Upper lobe of left lung (tissue), 6 donors: Measurements from ENCODE around the gene CCT4. TPM values are rescaled to one million over a fixed set of nuclear protein-coding genes. Genes with fewer than 3 reads are reported as not detected.
"Not testable (repeated sequence)": the region's sequence is repeated elsewhere in the genome, so short reads cannot be mapped to it uniquely, and the experiment has no call there.

ENCODE experiments used
- ATAC-seq, 2 donors: fragments of 200-7000 bp; cut with Tn5 transposase; one replicate each; pipeline ENCODE4 v1.9.1; 2022; ENCODE audit warnings: mild to moderate bottlenecking in 2 of 2, moderate library complexity in 2 of 2; ENCODE audit not compliant: low FRiP score in 2 of 2
- DNase-seq, 2 donors: peaks; one replicate each; pipeline ENCODE4 v3.0.0-alpha.2; 2019 to 2020
- H3K27ac ChIP-seq, 4 donors: fragments of 200-600 bp; sonication (generic); one replicate each; pipeline ENCODE4 v1.5.1; 2016 to 2019
- H3K27me3 ChIP-seq, 4 donors: fragments of 200-600 bp; sonication (generic); one replicate each; pipeline ENCODE4 v1.5.1; 2017 to 2019
- H3K36me3 ChIP-seq, 4 donors: fragments of 200-600 bp; sonication (generic); one replicate each; pipeline ENCODE4 v1.5.1; 2016 to 2019
- H3K4me1 ChIP-seq, 4 donors: fragments of 200-600 bp; sonication (generic); one replicate each; pipeline ENCODE4 v1.5.1; 2018 to 2019
- H3K4me3 ChIP-seq, 4 donors: fragments of 200-600 bp; sonication (generic); one replicate each; pipeline ENCODE4 v1.5.1; 2017 to 2019; ENCODE audit warnings: mild to moderate bottlenecking in 2 of 4, moderate library complexity in 1 of 4
- H3K9me3 ChIP-seq, 4 donors: fragments of 200-600 bp; sonication (generic); one replicate each; pipeline ENCODE4 v1.5.1; 2018 to 2019
- CTCF ChIP-seq, 6 experiments: fragments of 450-650 bp in 4 of 6; fragments of 200-600 bp in 2 of 6; sonication (generic) in 2 of 6; IDR thresholded peaks; one replicate each; pipeline ENCODE4 v1.5.1; 2016 to 2019; ENCODE audit warnings: antibody characterized with exemption in 6 of 6
- EP300 ChIP-seq, 4 donors: sonication (generic); formaldehyde crosslinking; IDR thresholded peaks; one replicate each; pipeline ENCODE4 v1.5.1; 2017; ENCODE audit warnings: antibody characterized with exemption in 4 of 4, control low read depth in 2 of 4
- POLR2A ChIP-seq, 4 donors: fragments of 450-650 bp; IDR thresholded peaks; one replicate each; pipeline ENCODE4 v1.5.1; 2016 to 2017; ENCODE audit warnings: antibody characterized with exemption in 4 of 4, mild to moderate bottlenecking in 2 of 4
- POLR2AphosphoS5 ChIP-seq, 2 donors: sonication (generic); formaldehyde crosslinking; IDR thresholded peaks; one replicate each; pipeline ENCODE4 v1.5.1; 2017; ENCODE audit warnings: antibody characterized with exemption in 2 of 2
- WGBS, 2 donors: methylation state at CpG; one replicate each; pipeline ENCODE4 v1.1.5; 2017 to 2018; 5-methylcytosine and 5-hydroxymethylcytosine counted together
- total RNA-seq, 6 donors: library from RNA; depleted of rRNA in 4 of 6; stranded (reverse); fragments of >200 nt in 4 of 6; gene quantifications; one replicate each; pipeline versions ENCODE4 v1.1.0 to v1.2.1, GENCODE V29; 2016 to 2021
- donor health status: DM: no; HTN: no; CAD: no; lungs with moderate emphysema.
- donor health status: DM: no; HTN: yes; CAD: no; lungs with severe emphysema.

Gene CCT4
- total RNA-seq, 6 donors from 2014 or later: 27.0 to 92.7 (median 66.8) TPM

- Histone ChIP-seq H3K36me3 (peaks cover 65 to 100% (median 85%) of the 10 kb centered on the region in 4 donors), H3K27me3 (no peaks in the 10 kb centered on the region), H3K27ac (no peak overlapping the region), H3K4me3 (no peak overlapping the region), H3K4me1 (no peaks in the 10 kb centered on the region), H3K9me3 (no peaks in the 10 kb centered on the region)
- ATAC-seq (no peak), DNase-seq (no peak)
- WGBS, 2 donors: 91 to 93% methylated on average over 3 of the region's 3 CpGs
- no peak for TF ChIP-seq POLR2AphosphoS5 (IDR thresholded peaks at IDR 0.05)
- no peak for TF ChIP-seq CTCF (IDR thresholded peaks at IDR 0.05)
- TF ChIP-seq EP300 (IDR thresholded peaks at IDR 0.05): no peak
- no peak for TF ChIP-seq POLR2A (IDR thresholded peaks at IDR 0.05)
Observed at GRCh38 chr2:61878761-61879160, 9.7 kb downstream of the CCT4 start.

- ATAC-seq: no peak
- 90 to 92% methylated on average over 4 of the region's 4 CpGs for WGBS, 2 donors
Observed at GRCh38 chr2:61877571-61878245, 10.7 kb downstream of the CCT4 start.

GRCh38 chr2:61876400-61876799, 12.1 kb downstream of the CCT4 start:
- H3K27ac ChIP-seq: no peak overlapping the region
- H3K36me3 ChIP-seq: peaks cover 69 to 99% (median 82%) of the 10 kb centered on the region in 4 donors
- no peak overlapping the region for H3K4me3 ChIP-seq
- TF ChIP-seq POLR2A (IDR thresholded peaks at IDR 0.05) (no peak), POLR2AphosphoS5 (IDR thresholded peaks at IDR 0.05) (no peak), EP300 (IDR thresholded peaks at IDR 0.05) (no peak), CTCF (IDR thresholded peaks at IDR 0.05) (no peak)
- no peaks in the 10 kb centered on the region for H3K9me3 ChIP-seq
- no peaks in the 10 kb centered on the region for H3K4me1 ChIP-seq
- DNase-seq: no peak
- no peak for ATAC-seq
- no peaks in the 10 kb centered on the region for H3K27me3 ChIP-seq
- 96% methylated on average over 1 of the region's 1 CpG for WGBS, 2 donors

More at GRCh38 chr2:61877571-61878245, 10.7 kb downstream of the CCT4 start:
- Histone ChIP-seq H3K9me3 (no peaks in the 10 kb centered on the region), H3K4me1 (no peaks in the 10 kb centered on the region), H3K27ac (no peak overlapping the region), H3K36me3 (peaks cover 64 to 99% (median 82%) of the 10 kb centered on the region in 4 donors), H3K4me3 (no peak overlapping the region), H3K27me3 (no peaks in the 10 kb centered on the region)
- TF ChIP-seq CTCF (IDR thresholded peaks at IDR 0.05) (no peak), POLR2AphosphoS5 (IDR thresholded peaks at IDR 0.05) (no peak), POLR2A (IDR thresholded peaks at IDR 0.05) (no peak), EP300 (IDR thresholded peaks at IDR 0.05) (no peak)
- no peak for DNase-seq

GRCh38 chr2:61866482-61867089, 21.9 kb downstream of the CCT4 start:
- WGBS, 2 donors: 94 to 96% methylated on average over 14 of the region's 14 CpGs
- not testable (repeated sequence) for H3K9me3 ChIP-seq, H3K27ac ChIP-seq, ATAC-seq, H3K4me1 ChIP-seq, H3K27me3 ChIP-seq, DNase-seq, H3K4me3 ChIP-seq
- H3K36me3 ChIP-seq: peaks cover 28 to 70% (median 49%) of the 10 kb centered on the region in 4 donors

GRCh38 chr2:61862085-61862484, 26.4 kb downstream of the CCT4 start:
- no peak for ATAC-seq
- Histone ChIP-seq H3K36me3 (peaks cover 0 to 25% (median 11%) of the 10 kb centered on the region in 4 donors), H3K4me1 (no peaks in the 10 kb centered on the region), H3K27ac (no peak overlapping the region), H3K4me3 (no peak overlapping the region), H3K27me3 (no peaks in the 10 kb centered on the region), H3K9me3 (no peaks in the 10 kb centered on the region)
- no peak for TF ChIP-seq POLR2A (IDR thresholded peaks at IDR 0.05)
- TF ChIP-seq CTCF (IDR thresholded peaks at IDR 0.05): no peak
- TF ChIP-seq EP300 (IDR thresholded peaks at IDR 0.05): no peak
- no peak for TF ChIP-seq POLR2AphosphoS5 (IDR thresholded peaks at IDR 0.05)
- DNase-seq: no peak
- 94 to 95% methylated on average over 5 of the region's 5 CpGs for WGBS, 2 donors
